ENCODE data around the gene MAP2K5.

Gene MAP2K5

DNA sequence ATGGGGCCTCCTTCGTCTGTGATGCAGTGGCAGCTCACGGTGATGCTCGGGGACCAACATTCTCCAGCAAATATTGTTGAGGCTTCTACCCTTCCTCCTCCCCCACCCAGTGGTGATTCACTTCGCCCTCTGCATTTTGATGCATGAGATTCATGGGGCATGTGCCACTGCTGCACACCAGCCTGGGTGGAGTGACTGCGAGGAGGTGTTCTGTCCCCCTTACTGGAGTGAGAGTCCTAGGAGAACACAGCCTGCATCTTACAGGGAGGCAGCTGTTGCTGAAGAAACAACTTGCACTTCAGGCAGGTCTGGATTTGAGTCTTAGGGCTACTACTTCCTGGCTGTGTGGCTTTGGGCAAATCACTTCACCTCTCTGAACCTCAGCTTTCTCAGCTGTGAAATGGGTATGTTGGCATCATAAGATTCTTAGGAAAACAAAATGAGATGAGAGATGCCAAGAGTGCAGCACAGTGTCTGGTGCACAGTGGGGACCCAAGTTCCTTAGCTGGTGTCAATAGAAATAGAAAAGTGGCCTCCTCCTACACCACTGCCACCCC is 272.6 kb downstream of the MAP2K5 start:
- H3K9ac ChIP-seq (ENCODE audit: low read depth in 1 of 2, low read length in 2 of 2): no peak overlapping the region
- no peaks in the 10 kb centered on the region for H3K36me3 ChIP-seq (ENCODE audit: control insufficient read depth in 1 of 2, insufficient read depth in 2 of 2, low read length in 2 of 2)
- no peak overlapping the region for H3K27ac ChIP-seq (ENCODE audit: low read depth, low read length)
- H3K27me3 ChIP-seq (ENCODE audit: control insufficient read depth in 1 of 2, insufficient read depth in 2 of 2, low read length in 2 of 2): peaks cover 21 to 23% of the 10 kb centered on the region in 2 donors
- no peaks in the 10 kb centered on the region for H3K9me3 ChIP-seq (ENCODE audit: control insufficient read depth in 1 of 2, low read length in 2 of 2)
- H3K4me3 ChIP-seq (ENCODE audit: low read depth in 1 of 2, low read length in 2 of 2): no peak overlapping the region
- no peaks in the 10 kb centered on the region for H3K4me1 ChIP-seq (ENCODE audit: control insufficient read depth in 1 of 2, insufficient read depth in 2 of 2, low read length in 2 of 2)

DNA sequence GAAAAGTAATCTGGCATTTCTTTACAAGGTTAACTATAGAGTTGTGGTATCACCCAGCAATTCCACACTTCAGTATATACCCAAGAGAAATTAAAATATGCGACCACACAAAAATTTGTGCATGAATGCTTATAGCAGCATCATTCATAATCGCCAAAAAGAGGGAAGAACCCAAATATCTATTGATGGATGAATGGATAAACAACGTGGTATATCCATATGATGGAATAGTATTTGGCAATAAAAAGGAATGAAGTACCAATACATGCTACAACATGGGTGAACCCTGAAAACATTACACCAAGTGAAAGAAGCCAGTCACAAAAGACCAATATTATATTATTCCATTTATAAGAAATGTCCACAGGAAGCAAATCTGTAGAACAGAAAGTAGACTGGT is 274.2 kb downstream of the MAP2K5 start:
- peaks cover 36 to 38% of the 10 kb centered on the region in 2 donors for H3K27me3 ChIP-seq (ENCODE audit: control insufficient read depth in 1 of 2, insufficient read depth in 2 of 2, low read length in 2 of 2)
- no peak overlapping the region for H3K4me3 ChIP-seq (ENCODE audit: low read depth in 1 of 2, low read length in 2 of 2)
- no peaks in the 10 kb centered on the region for H3K4me1 ChIP-seq (ENCODE audit: control insufficient read depth in 1 of 2, insufficient read depth in 2 of 2, low read length in 2 of 2)
- H3K9me3 ChIP-seq (ENCODE audit: control insufficient read depth in 1 of 2, low read length in 2 of 2): no peaks in the 10 kb centered on the region
- H3K27ac ChIP-seq (ENCODE audit: low read depth, low read length): no peak overlapping the region
- H3K36me3 ChIP-seq (ENCODE audit: control insufficient read depth in 1 of 2, insufficient read depth in 2 of 2, low read length in 2 of 2): no peaks in the 10 kb centered on the region
- H3K9ac ChIP-seq (ENCODE audit: low read depth in 1 of 2, low read length in 2 of 2): no peak overlapping the region

DNA sequence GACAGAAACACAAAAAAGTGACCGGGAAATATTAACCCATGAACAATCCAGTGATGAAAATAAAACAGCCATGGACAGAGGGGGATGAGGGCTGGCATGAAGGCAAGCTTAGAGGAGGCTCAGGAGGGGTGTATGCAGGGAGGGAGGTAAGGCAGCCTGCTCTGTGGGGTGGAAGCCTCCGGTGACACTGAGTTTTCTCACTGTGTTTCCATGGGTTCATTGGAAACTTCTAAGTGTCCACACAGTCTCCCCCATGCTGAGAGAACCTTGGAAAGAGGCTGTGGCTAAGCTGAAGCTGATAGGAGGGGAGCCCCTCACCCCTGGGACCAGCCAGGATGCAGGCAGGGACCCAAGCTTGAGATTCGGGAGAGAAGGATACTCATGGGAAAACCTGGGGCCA is 276.0 kb downstream of the MAP2K5 start:
- H3K4me1 ChIP-seq (ENCODE audit: control insufficient read depth in 1 of 2, insufficient read depth in 2 of 2, low read length in 2 of 2): peaks cover 0 to 6% of the 10 kb centered on the region in 2 donors
- H3K4me3 ChIP-seq (ENCODE audit: low read depth in 1 of 2, low read length in 2 of 2): no peak overlapping the region
- H3K27me3 ChIP-seq (ENCODE audit: control insufficient read depth in 1 of 2, insufficient read depth in 2 of 2, low read length in 2 of 2): peaks cover 50 to 52% of the 10 kb centered on the region in 2 donors
- H3K27ac ChIP-seq (ENCODE audit: low read depth, low read length): no peak overlapping the region
- no peaks in the 10 kb centered on the region for H3K9me3 ChIP-seq (ENCODE audit: control insufficient read depth in 1 of 2, low read length in 2 of 2)
- H3K36me3 ChIP-seq (ENCODE audit: control insufficient read depth in 1 of 2, insufficient read depth in 2 of 2, low read length in 2 of 2): no peaks in the 10 kb centered on the region
- no peak overlapping the region for H3K9ac ChIP-seq (ENCODE audit: low read depth in 1 of 2, low read length in 2 of 2)

DNA sequence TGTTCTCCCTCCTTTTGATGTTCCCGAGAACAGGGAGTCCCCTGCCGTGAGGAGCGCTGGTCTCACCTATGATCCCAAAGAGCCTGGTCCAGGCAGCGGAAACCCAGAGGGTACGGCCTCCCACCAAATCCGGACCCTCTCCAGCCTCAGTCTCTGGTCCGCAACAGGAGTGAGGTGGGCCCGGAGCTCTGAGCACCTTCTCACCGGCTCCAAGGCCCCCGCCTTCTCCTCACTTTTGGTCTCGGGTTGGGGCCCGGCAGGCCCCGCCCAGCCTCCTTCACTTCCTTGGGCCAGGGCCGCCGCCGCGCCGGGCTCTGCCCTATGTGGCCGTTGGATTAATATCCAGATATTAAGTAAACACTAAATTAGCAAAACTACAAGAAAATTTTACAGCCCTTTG is 277.1 kb downstream of the MAP2K5 start:
- Histone ChIP-seq H3K27me3 (ENCODE audit: control insufficient read depth in 1 of 2, insufficient read depth in 2 of 2, low read length in 2 of 2) (peaks cover 62 to 63% of the 10 kb centered on the region in 2 donors), H3K36me3 (ENCODE audit: control insufficient read depth in 1 of 2, insufficient read depth in 2 of 2, low read length in 2 of 2) (no peaks in the 10 kb centered on the region), H3K4me3 (ENCODE audit: low read depth in 1 of 2, low read length in 2 of 2) (no peak overlapping the region), H3K27ac (ENCODE audit: low read depth, low read length) (no peak overlapping the region), H3K9me3 (ENCODE audit: control insufficient read depth in 1 of 2, low read length in 2 of 2) (no peaks in the 10 kb centered on the region), H3K4me1 (ENCODE audit: control insufficient read depth in 1 of 2, insufficient read depth in 2 of 2, low read length in 2 of 2) (peaks cover 0 to 6% of the 10 kb centered on the region in 2 donors), H3K9ac (ENCODE audit: low read depth in 1 of 2, low read length in 2 of 2) (no peak overlapping the region)

DNA sequence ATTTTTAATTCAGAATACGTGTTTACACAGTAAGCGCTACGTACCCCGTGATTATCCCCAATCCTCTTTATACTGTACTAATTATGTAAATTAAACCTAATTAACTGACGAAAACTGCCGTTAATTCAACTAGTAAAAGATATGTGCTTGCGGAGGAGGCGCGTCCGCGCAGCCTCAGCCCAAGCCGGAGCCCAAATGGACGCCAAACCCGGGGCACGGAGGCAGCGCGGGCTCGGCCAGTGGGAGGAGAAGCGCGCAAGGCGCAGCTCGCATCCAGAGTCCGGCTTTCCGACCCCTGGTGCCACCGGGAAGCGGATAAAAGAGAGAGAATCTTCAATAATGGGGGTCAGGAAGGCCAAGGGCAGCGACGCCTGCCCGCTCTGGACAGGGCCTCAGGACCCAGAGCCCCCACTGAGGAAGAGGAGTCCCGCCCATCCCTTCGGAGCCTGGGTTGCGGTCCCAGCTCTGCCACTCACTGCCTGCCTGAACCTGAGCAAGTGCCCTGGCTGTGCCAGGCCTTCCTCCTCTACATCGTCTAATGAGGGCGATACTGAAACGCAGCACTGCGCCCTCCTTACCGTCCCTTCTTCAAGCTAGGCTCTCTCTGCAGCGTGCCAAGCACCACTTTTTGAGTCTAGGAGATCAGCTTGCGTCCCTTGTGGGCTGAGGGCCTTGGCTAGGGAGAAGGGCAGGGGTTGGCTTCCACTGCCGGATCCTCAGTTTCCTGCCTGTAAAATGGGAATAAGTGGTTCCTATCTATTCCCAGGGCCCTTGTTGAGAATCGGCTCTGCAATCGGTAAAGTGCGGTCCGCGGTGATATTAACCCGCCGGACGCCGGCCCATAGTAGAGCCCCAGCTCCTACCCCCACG is 277.9 kb downstream of the MAP2K5 start:
- Histone ChIP-seq H3K27ac (ENCODE audit: low read depth, low read length) (no peak overlapping the region), H3K4me3 (ENCODE audit: low read depth in 1 of 2, low read length in 2 of 2) (no peak overlapping the region), H3K9ac (ENCODE audit: low read depth in 1 of 2, low read length in 2 of 2) (no peak overlapping the region), H3K36me3 (ENCODE audit: control insufficient read depth in 1 of 2, insufficient read depth in 2 of 2, low read length in 2 of 2) (no peaks in the 10 kb centered on the region), H3K27me3 (ENCODE audit: control insufficient read depth in 1 of 2, insufficient read depth in 2 of 2, low read length in 2 of 2) (peaks cover 68% of the 10 kb centered on the region in 2 donors), H3K4me1 (ENCODE audit: control insufficient read depth in 1 of 2, insufficient read depth in 2 of 2, low read length in 2 of 2) (peaks cover 0 to 6% of the 10 kb centered on the region in 2 donors), H3K9me3 (ENCODE audit: control insufficient read depth in 1 of 2, low read length in 2 of 2) (no peaks in the 10 kb centered on the region)

DNA sequence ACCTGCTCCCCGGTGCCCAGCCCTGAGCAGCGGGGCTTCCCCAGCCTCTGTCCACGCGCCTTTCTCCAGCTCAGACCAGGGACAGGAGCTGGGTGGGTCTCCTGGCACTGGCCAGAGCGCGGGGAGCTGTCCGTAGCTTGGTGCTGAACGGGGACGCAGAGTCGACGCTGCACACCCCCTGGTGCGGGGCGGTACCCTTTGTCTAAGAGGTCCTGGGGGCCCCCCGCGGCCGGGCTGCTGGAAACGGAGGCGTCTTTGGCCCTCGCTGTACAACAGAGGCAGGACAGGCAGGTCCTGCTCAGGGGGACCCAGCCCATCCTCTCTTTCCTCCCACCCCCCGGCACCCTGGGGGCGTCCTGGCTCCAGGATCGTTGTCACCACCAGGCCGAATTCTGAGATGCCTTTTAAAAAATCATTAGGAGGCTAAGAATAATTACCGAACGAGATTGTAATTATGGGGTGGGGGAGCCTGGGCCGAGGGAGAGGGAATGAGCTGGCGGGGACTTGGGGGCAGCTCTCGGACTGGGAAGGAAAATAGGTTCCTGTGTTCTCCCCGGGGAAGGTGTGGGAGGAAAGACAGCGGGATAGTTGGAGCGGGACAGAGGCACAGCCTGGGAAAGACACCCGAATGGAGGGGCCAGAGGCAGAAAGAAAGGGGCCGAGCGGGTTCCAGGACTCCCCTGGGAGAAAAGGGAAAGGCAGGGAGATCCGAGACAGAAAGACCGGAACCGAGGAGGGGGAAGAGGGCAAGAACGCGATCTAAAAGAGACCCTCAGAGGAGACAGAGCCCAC is 278.7 kb downstream of the MAP2K5 start:
- no peak overlapping the region for H3K9ac ChIP-seq (ENCODE audit: low read depth in 1 of 2, low read length in 2 of 2)
- H3K27me3 ChIP-seq (ENCODE audit: control insufficient read depth in 1 of 2, insufficient read depth in 2 of 2, low read length in 2 of 2): peaks cover 76% of the 10 kb centered on the region in 2 donors
- no peaks in the 10 kb centered on the region for H3K9me3 ChIP-seq (ENCODE audit: control insufficient read depth in 1 of 2, low read length in 2 of 2)
- H3K27ac ChIP-seq (ENCODE audit: low read depth, low read length): no peak overlapping the region
- H3K4me1 ChIP-seq (ENCODE audit: control insufficient read depth in 1 of 2, insufficient read depth in 2 of 2, low read length in 2 of 2): peaks cover 0 to 11% of the 10 kb centered on the region in 2 donors
- no peak overlapping the region for H3K4me3 ChIP-seq (ENCODE audit: low read depth in 1 of 2, low read length in 2 of 2)
- no peaks in the 10 kb centered on the region for H3K36me3 ChIP-seq (ENCODE audit: control insufficient read depth in 1 of 2, insufficient read depth in 2 of 2, low read length in 2 of 2)

DNA sequence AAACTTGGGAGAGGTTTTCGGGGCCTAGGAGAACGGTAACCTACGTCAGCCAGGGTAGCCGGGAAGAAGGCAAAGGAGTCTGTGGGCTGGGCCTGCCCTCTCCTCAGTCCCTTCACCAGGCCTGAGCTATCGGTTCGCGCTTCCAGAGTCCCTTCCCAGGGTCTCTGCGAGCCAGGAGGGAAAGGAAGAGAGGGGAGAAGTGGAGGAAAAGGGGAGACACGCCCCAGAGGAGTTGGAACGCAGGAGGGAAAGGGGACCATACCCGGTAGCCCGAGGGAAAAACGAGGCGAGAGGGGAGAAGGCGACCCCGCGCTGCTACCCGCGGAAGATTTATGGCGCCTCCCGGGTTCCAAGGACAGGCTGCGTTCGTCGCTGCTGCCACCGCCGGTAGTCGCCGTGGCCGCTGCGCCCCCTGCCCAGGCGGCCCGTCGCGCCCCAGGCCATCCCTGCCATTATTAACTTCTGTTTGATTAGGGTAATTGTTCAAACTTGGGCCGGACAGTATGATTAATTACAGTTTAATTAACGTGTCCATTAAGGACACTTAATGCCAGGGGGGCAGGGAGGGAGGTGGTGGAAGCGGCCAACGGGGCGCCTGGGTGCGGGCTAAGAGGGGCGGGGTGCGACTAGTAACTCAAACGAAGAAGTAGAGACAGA is 279.4 kb downstream of the MAP2K5 start:
- peaks cover 0 to 13% of the 10 kb centered on the region in 2 donors for H3K4me1 ChIP-seq (ENCODE audit: control insufficient read depth in 1 of 2, insufficient read depth in 2 of 2, low read length in 2 of 2)
- peaks cover 80 to 84% of the 10 kb centered on the region in 2 donors for H3K27me3 ChIP-seq (ENCODE audit: control insufficient read depth in 1 of 2, insufficient read depth in 2 of 2, low read length in 2 of 2)
- no peak overlapping the region for H3K4me3 ChIP-seq (ENCODE audit: low read depth in 1 of 2, low read length in 2 of 2)

DNA sequence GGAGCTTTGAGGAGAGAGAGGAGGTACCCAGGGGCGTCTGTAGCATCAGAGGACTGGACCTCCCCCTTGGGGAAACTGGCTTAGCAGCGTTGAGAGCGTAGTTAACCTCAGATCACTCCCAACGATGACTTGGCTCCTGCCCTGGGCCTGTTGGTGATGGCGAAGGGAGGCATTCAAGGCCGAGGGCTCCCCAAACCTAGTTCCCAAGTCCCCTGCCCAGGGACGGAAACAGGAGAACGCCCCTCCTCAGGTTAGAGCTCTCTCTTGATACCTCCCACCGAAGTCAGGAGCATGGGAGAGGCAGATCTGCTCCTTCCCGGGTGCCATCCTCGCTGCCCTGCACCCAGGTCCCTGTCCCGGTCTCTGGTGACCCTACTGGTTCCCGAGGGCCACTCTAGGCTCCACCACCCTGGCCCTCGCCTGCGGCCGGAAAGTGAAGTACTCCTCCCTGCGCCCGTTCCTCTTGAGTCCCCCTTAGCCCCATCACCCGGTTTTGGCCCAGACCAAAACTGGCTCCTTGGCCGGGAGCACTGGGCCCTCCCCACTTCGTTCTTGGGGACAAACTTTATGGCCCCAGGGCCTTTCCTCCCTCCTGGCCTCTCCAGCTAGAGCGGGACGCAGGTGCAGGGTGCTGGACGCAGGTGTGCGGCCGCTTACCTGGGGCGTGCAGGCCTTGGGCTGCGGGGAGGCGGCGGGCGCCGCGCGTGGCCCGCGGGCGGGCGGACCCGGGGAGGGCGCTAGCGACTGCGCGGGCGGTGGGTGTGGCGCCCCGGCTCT is 280.2 kb downstream of the MAP2K5 start:
- Histone ChIP-seq H3K4me3 (ENCODE audit: low read depth in 1 of 2, low read length in 2 of 2) (peak overlapping the region in 1 of 2 donors; percentile 10), H3K36me3 (ENCODE audit: control insufficient read depth in 1 of 2, insufficient read depth in 2 of 2, low read length in 2 of 2) (no peaks in the 10 kb centered on the region), H3K9me3 (ENCODE audit: control insufficient read depth in 1 of 2, low read length in 2 of 2) (no peaks in the 10 kb centered on the region), H3K27me3 (ENCODE audit: control insufficient read depth in 1 of 2, insufficient read depth in 2 of 2, low read length in 2 of 2) (peaks cover 76 to 87% of the 10 kb centered on the region in 2 donors), H3K9ac (ENCODE audit: low read depth in 1 of 2, low read length in 2 of 2) (no peak overlapping the region), H3K27ac (ENCODE audit: low read depth, low read length) (no peak overlapping the region), H3K4me1 (ENCODE audit: control insufficient read depth in 1 of 2, insufficient read depth in 2 of 2, low read length in 2 of 2) (peaks cover 0 to 13% of the 10 kb centered on the region in 2 donors)

More for the DNA sequence above, 279.4 kb downstream of the MAP2K5 start:
- H3K9me3 ChIP-seq (ENCODE audit: control insufficient read depth in 1 of 2, low read length in 2 of 2): no peaks in the 10 kb centered on the region
- no peak overlapping the region for H3K9ac ChIP-seq (ENCODE audit: low read depth in 1 of 2, low read length in 2 of 2)
- H3K36me3 ChIP-seq (ENCODE audit: control insufficient read depth in 1 of 2, insufficient read depth in 2 of 2, low read length in 2 of 2): no peaks in the 10 kb centered on the region
- no peak overlapping the region for H3K27ac ChIP-seq (ENCODE audit: low read depth, low read length)

Data from duodenal mucosa (tissue), 2 donors.